Measurements from ENCODE around the gene VPS37B. TPM values are rescaled to one million over a fixed set of nuclear protein-coding genes. Genes with fewer than 3 reads are reported as not detected.

VPS37B gene
- total and polyA plus RNA-seq, 2 donors (not counting 1 experiment from before 2014, with no cell fraction given): 66.7 to 88.1 TPM

GRCh38 chr12:122844366-122844971, 51.5 kb downstream of the VPS37B start:
- POLR2A ChIA-PET: no interaction called here
- peaks cover 1 to 46% of the 10 kb centered on the region in 2 donors for H3K4me1 ChIP-seq (ENCODE audit: control insufficient read depth in 2 of 2, insufficient read depth in 2 of 2, low read length in 2 of 2)

DNA sequence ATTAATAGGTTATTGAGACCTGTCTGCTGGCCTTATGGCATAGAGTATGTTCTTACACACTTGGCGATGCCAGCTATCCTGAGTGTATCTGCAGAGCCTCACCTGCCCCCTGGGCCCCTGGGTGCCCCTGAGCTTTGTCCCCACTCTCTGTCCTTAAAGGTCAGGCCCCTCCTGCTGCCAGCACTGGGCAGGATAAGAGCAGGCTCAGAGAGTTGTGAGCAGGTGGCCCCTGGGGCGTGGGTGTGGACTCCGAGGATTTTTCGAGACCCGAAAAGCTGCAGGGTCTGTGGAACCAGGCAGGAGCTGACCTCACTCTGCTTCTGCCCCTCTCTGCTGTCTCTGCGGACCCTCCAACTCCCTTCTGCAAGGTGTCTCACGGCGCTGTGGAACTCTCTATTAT, 52.5 kb downstream of the VPS37B start:
- Histone ChIP-seq H3K9ac (ENCODE audit: low read length) (no peak overlapping the region), H3K4me1 (ENCODE audit: control insufficient read depth in 2 of 2, insufficient read depth in 2 of 2, low read length in 2 of 2) (peaks cover 12 to 56% of the 10 kb centered on the region in 2 donors), H3K4me3 (ENCODE audit: control extremely low read depth in 1 of 5, extremely low read depth in 1 of 5, insufficient read depth in 1 of 5, low read depth in 2 of 5, low read length in 4 of 5) (no peak overlapping the region), H4K20me1 (ENCODE audit: control insufficient read depth, insufficient read depth, low read length, poor library complexity, severe bottlenecking) (peaks cover 100% of the 10 kb centered on the region), H3K9me3 (ENCODE audit: control extremely low read depth in 1 of 3, control insufficient read depth in 2 of 3, insufficient read depth in 1 of 3, low read length in 2 of 3) (no peaks in the 10 kb centered on the region), H3K4me2 (replicated peaks; ENCODE audit: low read depth, low read length, poor library complexity, severe bottlenecking) (no peak overlapping the region), H2AFZ (ENCODE audit: insufficient read depth, low read depth, low read length, poor library complexity, severe bottlenecking) (no peak overlapping the region), H3K79me2 (ENCODE audit: control insufficient read depth, insufficient read depth, low read length) (peaks cover 100% of the 10 kb centered on the region), H3K27ac (ENCODE audit: low read length in 2 of 2) (no peak overlapping the region), H3K27me3 (replicated peaks in 1 of 4; ENCODE audit: control extremely low read depth in 1 of 4, control insufficient read depth in 3 of 4, insufficient read depth in 4 of 4, low read length in 3 of 4) (no peaks in the 10 kb centered on the region), H3K36me3 (replicated peaks in 1 of 2; ENCODE audit: control extremely low read depth in 1 of 2, control insufficient read depth in 1 of 2, extremely low read depth in 1 of 2, insufficient read depth in 2 of 2, low read length in 1 of 2) (peaks cover 0 to 69% of the 10 kb centered on the region in 2 experiments)
- ChIA-PET CTCF (interaction anchor here (0.5 to 1.5 kb wide), 3 partner anchors 18 to 395 kb away, joined by 3 to 8 read pairs (median 4); no protein-coding TSS in a partner anchor), POLR2A (interaction anchor here (0.6 kb wide), 1 partner anchor 56 kb away, joined by 5 read pairs; no protein-coding TSS in a partner anchor)
- Mint-ChIP-seq H3K4me1 (peaks cover 65% of the 10 kb centered on the region), H3K27ac (no peak overlapping the region), H3K4me3 (no peak overlapping the region), H3K9me3 (ENCODE audit: insufficient read depth) (no peaks in the 10 kb centered on the region), H3K27me3 (no peaks in the 10 kb centered on the region)
- intact Hi-C loops (cut with micrococcal nuclease): no loop called here
- TF ChIP-seq, protein P1, sequence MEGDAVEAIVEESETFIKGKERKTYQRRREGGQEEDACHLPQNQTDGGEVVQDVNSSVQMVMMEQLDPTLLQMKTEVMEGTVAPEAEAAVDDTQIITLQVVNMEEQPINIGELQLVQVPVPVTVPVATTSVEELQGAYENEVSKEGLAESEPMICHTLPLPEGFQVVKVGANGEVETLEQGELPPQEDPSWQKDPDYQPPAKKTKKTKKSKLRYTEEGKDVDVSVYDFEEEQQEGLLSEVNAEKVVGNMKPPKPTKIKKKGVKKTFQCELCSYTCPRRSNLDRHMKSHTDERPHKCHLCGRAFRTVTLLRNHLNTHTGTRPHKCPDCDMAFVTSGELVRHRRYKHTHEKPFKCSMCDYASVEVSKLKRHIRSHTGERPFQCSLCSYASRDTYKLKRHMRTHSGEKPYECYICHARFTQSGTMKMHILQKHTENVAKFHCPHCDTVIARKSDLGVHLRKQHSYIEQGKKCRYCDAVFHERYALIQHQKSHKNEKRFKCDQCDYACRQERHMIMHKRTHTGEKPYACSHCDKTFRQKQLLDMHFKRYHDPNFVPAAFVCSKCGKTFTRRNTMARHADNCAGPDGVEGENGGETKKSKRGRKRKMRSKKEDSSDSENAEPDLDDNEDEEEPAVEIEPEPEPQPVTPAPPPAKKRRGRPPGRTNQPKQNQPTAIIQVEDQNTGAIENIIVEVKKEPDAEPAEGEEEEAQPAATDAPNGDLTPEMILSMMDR (IDR thresholded peaks at IDR 0.05): no peak
- TF ChIP-seq EZH2 (IDR thresholded peaks at IDR 0.05; ENCODE audit: borderline replicate concordance, insufficient read depth, low read depth, low read length, poor library complexity, severe bottlenecking): no peak
- no peak for ATAC-seq (ENCODE audit: low read depth)
- 96% methylated on average over 5 of the region's 8 CpGs for WGBS (ENCODE audit: insufficient coverage)
- no peak for DNase-seq

More at GRCh38 chr12:122844366-122844971, 51.5 kb downstream of the VPS37B start:
- H3K9ac ChIP-seq (ENCODE audit: low read length): no peak overlapping the region
- H3K27me3 ChIP-seq (replicated peaks in 1 of 4; ENCODE audit: control extremely low read depth in 1 of 4, control insufficient read depth in 3 of 4, insufficient read depth in 4 of 4, low read length in 3 of 4): no peaks in the 10 kb centered on the region
- H3K4me1 Mint-ChIP-seq: peaks cover 55% of the 10 kb centered on the region
- DNase-seq: no peak
- TF ChIP-seq EZH2 (IDR thresholded peaks at IDR 0.05; ENCODE audit: borderline replicate concordance, insufficient read depth, low read depth, low read length, poor library complexity, severe bottlenecking): no peak
- TF ChIP-seq, protein P1 (IDR thresholded peaks at IDR 0.05): no peak
- H4K20me1 ChIP-seq (ENCODE audit: control insufficient read depth, insufficient read depth, low read length, poor library complexity, severe bottlenecking): peaks cover 100% of the 10 kb centered on the region
- peaks cover 98% of the 10 kb centered on the region for H3K79me2 ChIP-seq (ENCODE audit: control insufficient read depth, insufficient read depth, low read length)
- H3K4me3 ChIP-seq (ENCODE audit: control extremely low read depth in 1 of 5, extremely low read depth in 1 of 5, insufficient read depth in 1 of 5, low read depth in 2 of 5, low read length in 4 of 5): no peak overlapping the region
- no peaks in the 10 kb centered on the region for H3K9me3 ChIP-seq (ENCODE audit: control extremely low read depth in 1 of 3, control insufficient read depth in 2 of 3, insufficient read depth in 1 of 3, low read length in 2 of 3)
- intact Hi-C loops (cut with micrococcal nuclease): no loop called here
- no peak overlapping the region for H3K4me3 Mint-ChIP-seq
- ATAC-seq (ENCODE audit: low read depth): no peak
- H3K27ac ChIP-seq (ENCODE audit: low read length in 2 of 2): no peak overlapping the region
- 96% methylated on average over 8 of the region's 8 CpGs for WGBS (ENCODE audit: insufficient coverage)
- no peak overlapping the region for H3K27ac Mint-ChIP-seq
- CTCF ChIA-PET: interaction anchor here (1.3 to 2.7 kb wide), 2 partner anchors 51 to 394 kb away, joined by 3 to 11 read pairs; no protein-coding TSS in a partner anchor
- H3K27me3 Mint-ChIP-seq: no peaks in the 10 kb centered on the region
- H3K4me2 ChIP-seq (replicated peaks; ENCODE audit: low read depth, low read length, poor library complexity, severe bottlenecking): no peak overlapping the region
- H3K9me3 Mint-ChIP-seq (ENCODE audit: insufficient read depth): no peaks in the 10 kb centered on the region
- peaks cover 0 to 68% of the 10 kb centered on the region in 2 experiments for H3K36me3 ChIP-seq (replicated peaks in 1 of 2; ENCODE audit: control extremely low read depth in 1 of 2, control insufficient read depth in 1 of 2, extremely low read depth in 1 of 2, insufficient read depth in 2 of 2, low read length in 1 of 2)
- H2AFZ ChIP-seq (ENCODE audit: insufficient read depth, low read depth, low read length, poor library complexity, severe bottlenecking): no peak overlapping the region

Measured in B cell (primary cell).